Breast epithelium (tissue), 4 donors: Measurements from ENCODE around the gene STOML1. TPM values are rescaled to one million over a fixed set of nuclear protein-coding genes. Genes with fewer than 3 reads are reported as not detected.
A peak's percentile ranks its signal among the peaks of the same experiment; 100 is the strongest.

Source experiments
- DNase-seq, 2 donors: peaks; one replicate each; pipeline ENCODE4 v3.0.0-alpha.2; 2019; ENCODE audit warnings: low spot score in 2 of 2
- H3K27ac ChIP-seq, 2 donors: fragments of 200-600 bp; sonication (generic) in 1 of 2; one replicate each; pipeline ENCODE4 v1.5.1; 2016 to 2019; ENCODE audit warnings: mild to moderate bottlenecking in 1 of 2
- H3K27me3 ChIP-seq, 2 donors: fragments of 200-600 bp; sonication (generic) in 1 of 2; one replicate each; pipeline versions ENCODE4 v1.5.1 to v1.6.0; 2017 to 2019; ENCODE audit warnings: control low read depth in 1 of 2, mild to moderate bottlenecking in 1 of 2
- H3K36me3 ChIP-seq: fragments of 200-600 bp; one replicate; pipeline ENCODE4 v1.5.1; 2019
- H3K4me1 ChIP-seq, 2 donors: fragments of 200-600 bp; sonication (generic); one replicate each; pipeline ENCODE4 v1.5.1; 2016 to 2019; ENCODE audit warnings: control low read depth in 1 of 2
- H3K4me3 ChIP-seq, 3 donors: fragments of 200-600 bp; sonication (generic); 1 replicate in 2 of 3; 2 replicates in 1 of 3; pipeline ENCODE4 v1.5.1; 2016 to 2019; ENCODE audit warnings: mild to moderate bottlenecking in 3 of 3, moderate library complexity in 2 of 3
- H3K9me3 ChIP-seq, 2 donors: fragments of 200-600 bp; sonication (generic) in 1 of 2; one replicate each; pipeline ENCODE4 v1.5.1; 2016 to 2019; ENCODE audit warnings: control low read depth in 1 of 2
- POLR2A ChIP-seq: fragments of 450-650 bp; IDR thresholded peaks from one replicate; pipeline ENCODE4 v1.6.1; 2016; ENCODE audit warnings: antibody characterized with exemption, mild to moderate bottlenecking, moderate library complexity
- POLR2AphosphoS5 ChIP-seq, 3 donors: sonication (generic); formaldehyde crosslinking; IDR thresholded peaks; one replicate each; pipeline ENCODE4 v1.6.1; 2017; ENCODE audit warnings: antibody characterized with exemption in 3 of 3
- intact Hi-C: fragments of 100-400 bp; cut with DNase I; formaldehyde crosslinking; loops from one replicate; pipeline ENCODE4 v1.15.1; 2023; ENCODE audit warnings: low total_unique reads
- total RNA-seq, 3 donors: library from RNA; depleted of rRNA; stranded (reverse); fragments of >200 nt; gene quantifications; one replicate each; pipeline ENCODE4 v1.1.0, GENCODE V29; 2016
- TF ChIP-seq, protein P1 (sequence below), 3 donors: fragments of 450-650 bp; IDR thresholded peaks; one replicate each; pipeline ENCODE4 v1.5.1; 2016 to 2017; ENCODE audit warnings: antibody characterized with exemption in 3 of 3, mild to moderate bottlenecking in 3 of 3, moderate library complexity in 3 of 3

STOML1 gene
- total RNA-seq, 3 donors from 2014 or later: 8.5 to 10.7 (median 9.7) TPM

DNA sequence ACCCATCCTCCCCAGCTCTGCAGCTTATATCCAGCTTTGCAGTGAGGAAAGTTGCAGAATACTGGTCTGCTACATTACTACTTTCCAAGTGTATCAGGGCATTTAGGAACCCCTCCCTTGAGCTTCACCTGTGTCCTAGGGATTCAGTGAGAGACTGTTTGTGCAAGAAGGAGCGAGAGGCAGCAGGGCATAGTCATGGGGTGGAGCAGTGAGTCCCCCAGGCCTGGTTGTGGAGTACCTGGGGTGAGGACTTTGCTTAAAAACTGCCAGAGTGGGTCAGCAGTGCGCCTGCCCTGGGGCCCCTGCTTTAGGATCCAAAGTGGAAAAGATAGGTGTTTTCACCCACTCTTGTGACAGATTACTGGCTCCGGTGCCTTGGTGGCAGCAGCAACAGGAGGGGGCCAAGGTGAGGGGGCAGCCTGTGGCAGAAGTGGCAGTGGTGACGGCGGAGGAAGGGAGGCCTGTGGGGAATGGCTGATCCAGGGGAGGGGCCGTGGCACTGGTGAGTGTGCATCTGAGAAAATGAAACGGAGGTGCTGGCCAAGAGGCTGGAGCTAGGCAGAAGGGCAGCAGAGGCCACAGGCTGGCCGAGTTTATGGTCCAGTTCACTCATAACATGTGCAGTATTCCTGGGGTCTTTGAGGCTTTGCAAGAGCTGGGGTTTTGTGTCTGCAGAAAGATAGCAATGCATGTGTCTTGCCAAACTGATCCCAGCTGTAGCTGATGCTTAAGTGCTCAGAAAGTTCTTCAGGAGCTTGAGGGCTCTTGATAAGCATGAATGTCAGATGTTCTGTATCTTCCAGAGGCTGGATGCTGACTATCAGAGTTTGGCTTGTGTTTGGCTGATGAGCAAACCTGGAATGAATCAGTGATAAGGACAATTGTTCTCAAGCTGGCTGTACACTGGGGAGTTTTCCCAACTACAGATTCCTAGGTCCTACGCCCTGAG, 46.9 kb upstream of the STOML1 start:
- H3K27me3 ChIP-seq: no peaks in the 10 kb centered on the region
- no peak for DNase-seq
- intact Hi-C loops: no loop called here
- H3K4me3 ChIP-seq: no peak overlapping the region
- no peaks in the 10 kb centered on the region for H3K9me3 ChIP-seq
- peak overlapping the region in 1 of 2 donors; percentile 87 for H3K27ac ChIP-seq
- peaks cover 6% of the 10 kb centered on the region for H3K36me3 ChIP-seq
- no peak for TF ChIP-seq POLR2AphosphoS5 (IDR thresholded peaks at IDR 0.05)
- no peak for TF ChIP-seq POLR2A
- TF ChIP-seq, protein P1, sequence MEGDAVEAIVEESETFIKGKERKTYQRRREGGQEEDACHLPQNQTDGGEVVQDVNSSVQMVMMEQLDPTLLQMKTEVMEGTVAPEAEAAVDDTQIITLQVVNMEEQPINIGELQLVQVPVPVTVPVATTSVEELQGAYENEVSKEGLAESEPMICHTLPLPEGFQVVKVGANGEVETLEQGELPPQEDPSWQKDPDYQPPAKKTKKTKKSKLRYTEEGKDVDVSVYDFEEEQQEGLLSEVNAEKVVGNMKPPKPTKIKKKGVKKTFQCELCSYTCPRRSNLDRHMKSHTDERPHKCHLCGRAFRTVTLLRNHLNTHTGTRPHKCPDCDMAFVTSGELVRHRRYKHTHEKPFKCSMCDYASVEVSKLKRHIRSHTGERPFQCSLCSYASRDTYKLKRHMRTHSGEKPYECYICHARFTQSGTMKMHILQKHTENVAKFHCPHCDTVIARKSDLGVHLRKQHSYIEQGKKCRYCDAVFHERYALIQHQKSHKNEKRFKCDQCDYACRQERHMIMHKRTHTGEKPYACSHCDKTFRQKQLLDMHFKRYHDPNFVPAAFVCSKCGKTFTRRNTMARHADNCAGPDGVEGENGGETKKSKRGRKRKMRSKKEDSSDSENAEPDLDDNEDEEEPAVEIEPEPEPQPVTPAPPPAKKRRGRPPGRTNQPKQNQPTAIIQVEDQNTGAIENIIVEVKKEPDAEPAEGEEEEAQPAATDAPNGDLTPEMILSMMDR (IDR thresholded peaks at IDR 0.05): no peak
- H3K4me1 ChIP-seq: no peaks in the 10 kb centered on the region

DNA sequence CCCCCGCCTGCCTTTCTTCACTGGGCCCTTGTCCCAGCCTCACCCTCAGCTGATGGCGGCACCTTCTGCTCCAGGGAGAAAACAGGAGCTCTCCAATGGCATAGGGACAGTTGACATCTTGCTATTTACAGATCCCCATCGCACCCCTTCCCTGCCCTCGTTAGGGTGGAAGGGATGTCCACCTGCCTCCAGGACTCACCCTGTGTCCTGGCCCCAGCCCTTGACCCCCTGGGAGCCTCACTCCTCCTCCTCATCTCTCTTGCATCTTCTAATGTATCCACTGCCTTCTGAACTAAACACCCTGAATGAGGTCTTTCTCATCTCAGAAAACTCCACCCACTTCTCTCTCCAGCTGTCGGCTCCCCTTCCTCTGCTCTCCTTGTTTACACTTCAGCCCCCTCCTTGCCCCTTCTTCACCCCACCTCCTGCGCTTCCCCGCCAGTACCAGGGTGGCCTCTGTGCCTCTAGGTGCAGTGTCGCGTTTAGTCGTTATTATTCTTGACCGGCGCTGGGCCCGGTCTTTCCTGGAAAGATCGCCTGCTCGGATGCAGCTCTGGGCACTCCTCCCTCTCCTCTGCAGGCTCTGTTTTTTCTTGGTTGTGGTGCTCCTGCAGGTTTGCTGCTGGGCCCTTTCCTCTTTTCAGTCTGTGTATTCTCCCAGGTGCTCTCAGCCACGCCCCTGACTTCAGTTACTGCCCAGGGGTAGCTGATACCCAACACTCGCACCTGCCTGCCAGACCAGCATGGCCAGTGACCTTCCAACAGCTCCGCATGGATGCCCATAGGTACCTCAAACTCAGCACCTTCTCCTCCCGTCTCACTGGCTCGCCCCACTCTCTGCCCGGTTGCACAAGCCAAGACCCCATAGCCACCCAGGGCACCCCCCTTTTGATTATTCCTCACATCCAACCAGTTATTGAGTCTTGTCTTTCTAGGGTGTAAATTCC, 45.3 kb upstream of the STOML1 start:
- TF ChIP-seq, protein P1 (IDR thresholded peaks at IDR 0.05): no peak
- no peak for TF ChIP-seq POLR2A
- TF ChIP-seq POLR2AphosphoS5 (IDR thresholded peaks at IDR 0.05): no peak
- no peak overlapping the region for H3K27ac ChIP-seq
- H3K27me3 ChIP-seq: no peaks in the 10 kb centered on the region
- no peak for DNase-seq
- peaks cover 6% of the 10 kb centered on the region for H3K36me3 ChIP-seq
- H3K9me3 ChIP-seq: no peaks in the 10 kb centered on the region
- H3K4me3 ChIP-seq: no peak overlapping the region
- H3K4me1 ChIP-seq: no peaks in the 10 kb centered on the region
- intact Hi-C loops: no loop called here

DNA sequence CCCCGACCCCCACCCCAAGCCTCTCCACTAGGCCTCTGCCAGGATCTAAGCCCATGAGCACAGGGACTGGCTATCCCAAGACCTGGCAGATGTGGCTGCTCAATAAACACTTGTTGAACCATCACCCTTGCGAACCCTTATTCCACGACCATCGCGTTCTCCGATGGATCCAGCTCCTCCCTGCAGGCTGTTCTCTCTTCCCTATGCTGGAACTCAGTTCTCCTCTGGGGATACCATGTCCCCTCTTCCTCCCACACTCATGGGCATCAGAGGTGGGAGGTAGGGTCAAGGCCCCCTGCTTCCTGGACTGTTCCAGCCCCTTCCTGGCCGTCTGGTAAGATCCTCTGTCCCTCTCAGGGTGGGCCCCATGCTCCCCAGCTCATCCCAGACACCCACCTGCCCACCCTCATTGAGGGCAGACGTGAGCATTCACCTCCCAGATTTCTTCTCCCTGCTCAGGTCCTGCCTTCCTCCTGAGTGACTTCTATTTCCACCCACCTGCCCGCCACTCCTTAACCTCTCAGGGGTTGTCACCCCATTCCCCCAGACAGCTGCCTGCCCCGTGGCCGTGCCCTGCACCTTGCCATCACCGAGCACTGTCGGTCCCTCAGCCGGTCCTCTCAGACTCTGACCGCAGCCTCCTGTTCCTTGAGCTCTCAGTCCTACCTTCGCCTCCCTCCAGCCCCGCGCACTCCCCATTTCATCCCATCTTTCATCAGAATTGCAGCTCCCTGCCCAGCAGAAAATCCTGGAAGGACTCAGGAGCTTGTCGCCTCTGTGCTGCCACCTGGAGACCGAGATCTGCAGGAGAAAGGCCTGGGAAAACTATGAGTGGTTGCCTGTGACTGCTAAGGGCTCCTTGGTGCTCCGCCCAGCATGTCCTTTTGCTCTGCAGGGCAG, 44.4 kb upstream of the STOML1 start:
- DNase-seq: no peak
- Histone ChIP-seq H3K9me3 (no peaks in the 10 kb centered on the region), H3K27me3 (no peaks in the 10 kb centered on the region), H3K4me3 (no peak overlapping the region), H3K4me1 (no peaks in the 10 kb centered on the region), H3K27ac (peak overlapping the region in 1 of 2 donors; percentile 48), H3K36me3 (peaks cover 6% of the 10 kb centered on the region)
- TF ChIP-seq, protein P1 (IDR thresholded peaks at IDR 0.05): peak in 1 of 3 donors; percentile 38
- TF ChIP-seq POLR2A: no peak
- intact Hi-C loops: no loop called here

DNA sequence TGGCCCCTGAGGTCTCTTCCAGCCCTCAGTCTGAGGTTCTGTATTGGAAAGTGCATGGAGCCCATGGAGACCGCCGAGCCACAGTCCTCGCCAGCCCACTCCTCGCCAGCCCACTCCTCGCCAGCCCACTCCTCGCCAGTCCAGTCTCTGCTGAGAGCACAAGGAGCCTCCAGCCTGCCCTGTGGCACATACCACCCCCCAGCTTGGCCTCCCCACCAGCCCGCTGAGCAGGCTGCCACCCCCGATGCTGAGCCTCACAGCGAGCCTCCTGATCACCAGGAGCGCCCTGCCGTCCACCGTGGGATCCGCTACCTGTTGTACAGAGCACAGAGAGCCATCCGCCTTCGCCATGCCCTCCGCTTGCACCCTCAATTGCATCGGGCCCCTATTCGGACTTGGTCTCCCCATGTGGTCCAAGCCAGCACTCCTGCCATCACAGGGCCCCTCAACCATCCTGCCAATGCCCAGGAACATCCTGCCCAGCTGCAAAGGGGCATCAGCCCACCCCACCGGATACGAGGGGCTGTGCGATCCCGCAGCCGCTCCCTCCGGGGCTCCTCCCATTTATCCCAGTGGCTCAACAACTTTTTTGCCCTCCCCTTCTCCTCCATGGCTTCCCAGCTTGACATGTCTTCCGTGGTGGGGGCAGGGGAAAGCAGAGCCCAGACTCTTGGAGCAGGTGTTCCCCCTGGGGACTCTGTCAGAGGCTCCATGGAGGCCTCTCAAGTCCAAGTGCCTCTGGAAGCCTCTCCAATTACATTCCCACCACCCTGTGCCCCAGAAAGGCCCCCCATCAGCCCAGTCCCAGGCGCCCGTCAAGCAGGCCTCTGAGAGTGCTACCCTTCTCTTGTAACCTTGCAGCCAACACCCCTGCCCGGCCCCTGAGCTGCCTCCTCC, 43.3 kb upstream of the STOML1 start:
- no peaks in the 10 kb centered on the region for H3K4me1 ChIP-seq
- peak overlapping the region in 1 of 2 donors; percentile 48 for H3K27ac ChIP-seq
- no peaks in the 10 kb centered on the region for H3K9me3 ChIP-seq
- H3K36me3 ChIP-seq: peaks cover 6% of the 10 kb centered on the region
- DNase-seq: no peak
- no peak overlapping the region for H3K4me3 ChIP-seq
- intact Hi-C loops: no loop called here
- TF ChIP-seq POLR2A (no peak), POLR2AphosphoS5 (IDR thresholded peaks at IDR 0.05) (no peak)
- TF ChIP-seq, protein P1 (IDR thresholded peaks at IDR 0.05): no peak
- no peaks in the 10 kb centered on the region for H3K27me3 ChIP-seq
